HEK293 (cell line): ENCODE measurements around the gene MEG3.

Source experiments
- CTCF ChIA-PET: fragments of 350-600 bp; formaldehyde crosslinking; extraction: SDS; loops from one replicate; lab custom pipeline; 2021; ENCODE audit warnings: antibody characterized with exemption; lab: Yijun Ruan, JAX
- POLR2A ChIA-PET: fragments of 300-600 bp; formaldehyde crosslinking; extraction: SDS; loops from one replicate; lab custom pipeline; 2020; ENCODE audit warnings: antibody characterized with exemption, inconsistent platforms; lab: Yijun Ruan, JAX
- H3K27ac ChIP-seq: fragments of 200-500 bp; sonication (Bioruptor generic); 2 replicates; pipeline ENCODE4 v1.5.1; 2014; ENCODE audit warnings: low read depth, low read length, control low read depth, inconsistent platforms; ENCODE audit errors: extremely low read depth
- H3K36me3 ChIP-seq, 2 experiments: fragments of 200-500 bp in 1 of 2; sonication (Bioruptor generic) in 1 of 2; 1 replicate in 1 of 2; 2 replicates in 1 of 2; pipeline ENCODE4 v1.5.1; 2014 to 2017; ENCODE audit warnings: inconsistent platforms in 2 of 2, low read length in 2 of 2; ENCODE audit not compliant: control insufficient read depth in 2 of 2, insufficient read depth in 1 of 2
- H3K4me1 ChIP-seq: fragments of 200-500 bp; sonication (Bioruptor generic); 2 replicates; pipeline ENCODE4 v1.5.1; 2014; ENCODE audit warnings: mild to moderate bottlenecking, low read length, inconsistent platforms; ENCODE audit not compliant: control insufficient read depth, insufficient read depth
- H3K4me3 ChIP-seq: 2 replicates; pipeline ENCODE4 v1.5.1; 2011; ENCODE audit warnings: low read depth, mild to moderate bottlenecking, control low read depth, low read length, moderate library complexity
- H3K9me3 ChIP-seq: fragments of 200-500 bp; sonication (Bioruptor generic); 2 replicates; pipeline ENCODE4 v1.5.1; 2014; ENCODE audit warnings: low read depth, low read length, inconsistent platforms; ENCODE audit not compliant: control insufficient read depth, insufficient read depth
- HOXC10 ChIP-seq: sonication (generic); formaldehyde crosslinking; IDR thresholded peaks from 2 replicates; pipeline ENCODE4 v1.8.1; 2023; ENCODE audit warnings: mild to moderate bottlenecking, missing genetic modification reagents
- HOXD13 ChIP-seq: sonication (generic); formaldehyde crosslinking; IDR thresholded peaks from 2 replicates; pipeline ENCODE4 v1.8.0; 2022; ENCODE audit warnings: missing genetic modification reagents, borderline replicate concordance
- KLF10 ChIP-seq: fragments of 450-650 bp; IDR thresholded peaks from 2 replicates; pipeline ENCODE4 v1.5.1; 2018; ENCODE audit warnings: missing biosample characterization, mild to moderate bottlenecking, missing genetic modification characterization
- KLF7 ChIP-seq: fragments of 450-650 bp; formaldehyde crosslinking; IDR thresholded peaks from 2 replicates; pipeline ENCODE4 v1.5.1; 2016; ENCODE audit warnings: missing biosample characterization, missing genetic modification characterization, borderline replicate concordance
- PRDM2 ChIP-seq: fragments of 450-650 bp; formaldehyde crosslinking; IDR thresholded peaks from 2 replicates; pipeline ENCODE4 v1.5.1; 2016; ENCODE audit warnings: missing biosample characterization, missing genetic modification characterization, borderline replicate concordance
- SALL2 ChIP-seq: fragments of 450-650 bp; formaldehyde crosslinking; IDR thresholded peaks from 2 replicates; pipeline ENCODE4 v1.5.0; 2017; ENCODE audit warnings: missing biosample characterization, mild to moderate bottlenecking, missing genetic modification characterization, borderline replicate concordance
- SCRT2 ChIP-seq: fragments of 450-650 bp; formaldehyde crosslinking; IDR thresholded peaks from 2 replicates; pipeline ENCODE4 v1.5.1; 2016; ENCODE audit warnings: missing biosample characterization, missing genetic modification characterization
- ZBTB44 ChIP-seq: fragments of 450-650 bp; IDR thresholded peaks from 2 replicates; pipeline ENCODE4 v1.5.1; 2018; ENCODE audit warnings: missing biosample characterization, mild to moderate bottlenecking, missing genetic modification characterization
- ZNF133 ChIP-seq: fragments of 450-650 bp; formaldehyde crosslinking; IDR thresholded peaks from 2 replicates; pipeline ENCODE4 v1.5.1; 2016; ENCODE audit warnings: missing biosample characterization, missing genetic modification characterization
- ZNF211 ChIP-seq: fragments of 450-650 bp; formaldehyde crosslinking; IDR thresholded peaks from 2 replicates; pipeline ENCODE4 v1.5.1; 2016; ENCODE audit warnings: low read depth, missing biosample characterization, missing genetic modification characterization
- ZNF473 ChIP-seq: fragments of 450-650 bp; formaldehyde crosslinking; IDR thresholded peaks from 2 replicates; pipeline ENCODE4 v1.5.1; 2017; ENCODE audit warnings: missing biosample characterization, missing genetic modification characterization
- ZNF514 ChIP-seq: fragments of 450-650 bp; formaldehyde crosslinking; IDR thresholded peaks from 2 replicates; pipeline ENCODE4 v1.5.1; 2016; ENCODE audit warnings: missing biosample characterization, missing genetic modification characterization
- ZNF529 ChIP-seq: fragments of 450-650 bp; formaldehyde crosslinking; IDR thresholded peaks from 2 replicates; pipeline ENCODE4 v1.5.1; 2017; ENCODE audit warnings: missing genetic modification characterization, missing biosample characterization; ENCODE audit not compliant: insufficient replicate concordance
- ZNF544 ChIP-seq: fragments of 450-650 bp; formaldehyde crosslinking; IDR thresholded peaks from 2 replicates; pipeline ENCODE4 v1.5.0; 2017; ENCODE audit warnings: missing biosample characterization, missing genetic modification characterization
- ZNF645 ChIP-seq: fragments of 450-650 bp; formaldehyde crosslinking; IDR thresholded peaks from 2 replicates; pipeline ENCODE4; 2016; ENCODE audit warnings: missing biosample characterization, missing genetic modification characterization
- ZNF654 ChIP-seq: fragments of 450-650 bp; formaldehyde crosslinking; IDR thresholded peaks from 2 replicates; pipeline ENCODE4 v1.5.1; 2016; ENCODE audit warnings: low read depth, missing biosample characterization, missing genetic modification characterization
- ZNF677 ChIP-seq: fragments of 450-650 bp; IDR thresholded peaks from 2 replicates; pipeline ENCODE4 v1.5.0; 2018; ENCODE audit warnings: missing biosample characterization, mild to moderate bottlenecking, missing genetic modification characterization, moderate library complexity
- ZSCAN18 ChIP-seq: fragments of 450-650 bp; formaldehyde crosslinking; IDR thresholded peaks from 2 replicates; pipeline ENCODE4 v1.5.1; 2016; ENCODE audit warnings: missing biosample characterization, missing genetic modification characterization
- TF ChIP-seq, protein P1 (sequence below): fragments of 450-650 bp; formaldehyde crosslinking; IDR thresholded peaks from 2 replicates; pipeline ENCODE4 v1.5.1; 2016; ENCODE audit warnings: missing biosample characterization, missing genetic modification characterization

The MEG3 gene

GRCh38 chr14:100862277-100862676, 36.4 kb downstream of the MEG3 start:
- Histone ChIP-seq H3K9me3 (no peaks in the 10 kb centered on the region), H3K4me3 (no peak overlapping the region), H3K4me1 (no peaks in the 10 kb centered on the region), H3K27ac (no peak overlapping the region), H3K36me3 (no peaks in the 10 kb centered on the region)
- TF ChIP-seq, protein P1, sequence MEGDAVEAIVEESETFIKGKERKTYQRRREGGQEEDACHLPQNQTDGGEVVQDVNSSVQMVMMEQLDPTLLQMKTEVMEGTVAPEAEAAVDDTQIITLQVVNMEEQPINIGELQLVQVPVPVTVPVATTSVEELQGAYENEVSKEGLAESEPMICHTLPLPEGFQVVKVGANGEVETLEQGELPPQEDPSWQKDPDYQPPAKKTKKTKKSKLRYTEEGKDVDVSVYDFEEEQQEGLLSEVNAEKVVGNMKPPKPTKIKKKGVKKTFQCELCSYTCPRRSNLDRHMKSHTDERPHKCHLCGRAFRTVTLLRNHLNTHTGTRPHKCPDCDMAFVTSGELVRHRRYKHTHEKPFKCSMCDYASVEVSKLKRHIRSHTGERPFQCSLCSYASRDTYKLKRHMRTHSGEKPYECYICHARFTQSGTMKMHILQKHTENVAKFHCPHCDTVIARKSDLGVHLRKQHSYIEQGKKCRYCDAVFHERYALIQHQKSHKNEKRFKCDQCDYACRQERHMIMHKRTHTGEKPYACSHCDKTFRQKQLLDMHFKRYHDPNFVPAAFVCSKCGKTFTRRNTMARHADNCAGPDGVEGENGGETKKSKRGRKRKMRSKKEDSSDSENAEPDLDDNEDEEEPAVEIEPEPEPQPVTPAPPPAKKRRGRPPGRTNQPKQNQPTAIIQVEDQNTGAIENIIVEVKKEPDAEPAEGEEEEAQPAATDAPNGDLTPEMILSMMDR (tag by site-specific recombination) = no peak
- TF ChIP-seq KLF10 = no peak
- no peak for TF ChIP-seq SCRT2 (tag by site-specific recombination)
- TF ChIP-seq ZSCAN18 = no peak
- TF ChIP-seq HOXD13 (CRISPR knock-in tag) = no peak
- no peak for TF ChIP-seq KLF7 (tag by site-specific recombination)
- no peak for TF ChIP-seq ZNF514 (tag by site-specific recombination)
- TF ChIP-seq HOXC10 (CRISPR knock-in tag) = no peak
- no peak for TF ChIP-seq SALL2 (tag by site-specific recombination)
- no peak for TF ChIP-seq ZBTB44 (tag by site-specific recombination)
- no peak for TF ChIP-seq ZNF529 (tag by site-specific recombination)
- no peak for TF ChIP-seq ZNF654 (tag by site-specific recombination)
- TF ChIP-seq ZNF211 (tag by site-specific recombination) = no peak
- no peak for TF ChIP-seq ZNF645
- no peak for TF ChIP-seq PRDM2
- TF ChIP-seq ZNF133 (tag by site-specific recombination) = no peak
- no peak for TF ChIP-seq ZNF544 (tag by site-specific recombination)
- no peak for TF ChIP-seq ZNF473 (tag by site-specific recombination)
- no peak for TF ChIP-seq ZNF677 (tag by site-specific recombination)
- CTCF ChIA-PET = no interaction called here
- POLR2A ChIA-PET = no interaction called here
